Skin epidermis (tissue), 12 donors: ENCODE results near the gene LRRC36.

Source experiments
- H3K27ac ChIP-seq, 21 experiments: fragments of 200-600 bp; sonication (generic) in 11 of 21; one replicate each; pipeline ENCODE4 v1.5.0; 2020; ENCODE audit warnings: mild to moderate bottlenecking in 3 of 21, inconsistent platforms in 2 of 21, moderate library complexity in 2 of 21
- H3K4me3 ChIP-seq, 7 experiments: fragments of 200-600 bp; sonication (generic) in 2 of 7; one replicate each; pipeline ENCODE4 v1.5.0; 2020; ENCODE audit warnings: inconsistent platforms in 2 of 7, mild to moderate bottlenecking in 2 of 7, moderate library complexity in 1 of 7

LRRC36 gene

DNA sequence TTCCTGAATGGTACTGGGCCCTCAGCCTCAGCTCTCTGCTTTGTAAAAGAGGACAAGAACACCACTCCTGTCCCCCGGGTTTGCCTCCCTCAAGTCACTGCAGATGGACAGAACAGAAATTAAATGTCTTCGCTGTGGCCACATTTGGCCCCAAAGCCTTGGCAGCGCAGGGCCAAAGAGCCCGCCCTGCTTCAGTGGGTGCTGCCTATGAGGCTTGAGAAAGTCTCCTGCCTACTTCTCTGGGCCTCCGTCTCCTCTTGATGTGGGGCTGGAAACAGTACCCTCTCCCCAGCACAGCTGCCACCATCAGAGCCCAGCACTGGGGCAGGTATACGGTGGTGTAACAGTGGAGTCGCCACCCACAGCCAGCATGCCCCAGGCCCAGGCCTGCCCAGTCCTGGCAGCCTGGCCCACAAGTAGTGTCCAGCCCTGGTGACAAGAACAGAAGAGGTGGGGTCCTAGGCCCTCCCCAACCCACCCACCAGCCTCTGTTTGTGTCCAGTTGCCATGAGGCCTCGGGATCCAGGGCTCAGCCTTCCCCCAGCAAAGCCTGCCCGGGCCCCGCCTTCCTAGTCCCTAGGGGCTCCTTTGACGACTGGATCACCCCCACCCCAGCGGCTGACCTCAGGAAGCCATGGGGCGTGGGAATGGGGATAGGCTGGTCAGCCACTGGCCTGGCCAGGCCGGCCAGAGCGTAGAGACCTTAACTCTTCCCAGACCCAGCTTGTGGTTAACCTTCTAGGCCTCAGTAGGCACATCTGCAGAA is 70.6 kb downstream of the LRRC36 start:
- H3K4me3 ChIP-seq = no peak overlapping the region
- H3K27ac ChIP-seq = peak overlapping the region; percentile 2 to 89 (median 76)

DNA sequence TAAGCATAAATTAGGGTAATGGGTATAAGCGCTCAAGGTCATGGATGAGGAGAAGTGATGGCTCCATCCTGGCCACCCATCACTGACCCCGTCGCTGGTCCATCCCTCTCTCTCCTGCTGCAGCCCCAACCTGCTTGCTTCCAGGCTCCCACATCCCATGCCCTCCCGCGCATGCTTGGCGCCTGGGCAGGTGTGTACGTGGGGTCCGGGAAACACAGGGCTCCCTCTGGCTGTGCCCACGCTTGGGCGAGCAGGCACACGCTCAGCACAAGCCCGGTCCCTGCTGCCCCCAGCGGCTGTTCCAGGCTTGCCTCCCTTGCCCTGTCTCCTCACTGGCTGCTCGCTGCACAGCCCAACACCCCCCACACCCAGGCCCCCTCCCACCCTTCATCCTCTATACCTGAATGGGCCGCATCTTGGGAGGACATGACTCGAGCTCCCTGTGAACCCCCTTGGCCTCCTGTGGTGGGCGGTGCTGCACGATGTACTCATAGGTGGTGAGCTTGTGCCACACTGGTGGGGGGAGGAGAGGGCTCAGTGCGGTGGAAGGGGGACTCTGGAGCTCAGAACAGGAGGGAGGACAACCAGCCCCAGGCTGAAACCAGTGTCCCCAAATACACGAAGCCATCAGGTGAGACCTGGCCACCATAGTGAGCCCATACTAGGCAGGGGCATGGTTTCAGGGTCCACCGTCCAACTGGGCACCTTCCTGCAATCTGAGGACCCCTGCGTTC is 71.4 kb downstream of the LRRC36 start:
- H3K27ac ChIP-seq = peak overlapping the region in 15 of 21 experiments; percentile 15 to 89 (median 82)
- no peak overlapping the region for H3K4me3 ChIP-seq

DNA sequence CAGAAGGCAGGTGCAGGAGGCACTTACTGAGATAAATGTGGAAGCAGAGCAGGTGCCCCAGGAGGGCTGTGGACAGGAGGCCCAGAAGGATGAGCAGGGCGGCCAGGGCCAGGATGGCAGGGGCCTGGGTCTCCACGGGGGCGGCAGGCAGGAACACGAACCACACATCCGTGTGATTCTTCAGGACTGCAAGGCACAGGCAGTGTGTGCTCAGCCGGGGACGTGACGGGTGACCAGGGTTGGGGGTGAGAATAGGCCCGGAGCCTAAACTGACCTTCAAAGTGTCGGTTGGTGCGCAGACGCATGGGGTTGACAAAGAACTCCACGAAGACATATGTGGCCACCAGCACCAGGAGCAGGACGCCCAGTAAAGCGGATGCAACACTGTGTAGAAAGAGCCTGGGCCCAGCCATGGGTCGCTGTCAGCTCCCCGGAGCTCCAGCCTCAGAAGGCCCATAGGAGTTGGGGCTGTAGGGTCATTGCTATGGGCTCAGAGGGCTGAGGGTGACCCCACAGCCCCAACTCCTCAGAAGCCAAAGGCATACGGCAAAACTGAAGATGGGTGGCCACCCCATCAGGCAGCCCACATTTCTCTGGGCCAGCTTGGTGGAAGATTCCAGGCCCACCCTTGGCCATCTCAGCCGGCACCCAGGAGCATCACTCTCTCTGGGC is 72.1 kb downstream of the LRRC36 start:
- Histone ChIP-seq H3K27ac (peak overlapping the region in 8 of 21 experiments; percentile 15 to 88 (median 52)), H3K4me3 (no peak overlapping the region)

DNA sequence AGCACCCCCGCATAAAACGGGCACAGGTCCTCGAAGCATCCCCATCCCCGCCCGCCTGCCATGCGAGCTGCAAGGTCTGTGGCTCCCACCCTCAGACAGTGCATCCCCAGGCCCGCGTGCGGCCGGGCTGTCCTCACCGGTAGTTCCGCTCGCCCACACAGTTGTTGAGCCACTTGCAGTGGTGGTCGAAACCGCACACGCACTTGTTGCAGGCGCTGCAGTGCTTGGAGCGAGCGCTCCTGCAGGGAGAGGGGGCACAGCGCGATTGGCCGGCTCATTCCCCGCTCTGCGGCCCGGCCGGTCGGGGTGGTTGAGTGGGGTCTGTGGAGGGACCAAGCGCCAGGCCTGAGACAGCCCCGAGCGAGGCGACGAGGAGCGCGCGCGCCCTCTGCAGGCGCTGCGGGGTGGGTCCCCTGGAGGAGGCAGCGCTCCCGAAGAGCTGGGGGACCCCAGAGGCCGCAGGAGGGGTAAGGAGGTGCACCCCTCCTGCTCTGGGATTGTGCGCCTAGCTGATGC is 72.7 kb downstream of the LRRC36 start:
- Histone ChIP-seq H3K4me3 (no peak overlapping the region), H3K27ac (peak overlapping the region in 1 of 21 experiments; percentile 22)

DNA sequence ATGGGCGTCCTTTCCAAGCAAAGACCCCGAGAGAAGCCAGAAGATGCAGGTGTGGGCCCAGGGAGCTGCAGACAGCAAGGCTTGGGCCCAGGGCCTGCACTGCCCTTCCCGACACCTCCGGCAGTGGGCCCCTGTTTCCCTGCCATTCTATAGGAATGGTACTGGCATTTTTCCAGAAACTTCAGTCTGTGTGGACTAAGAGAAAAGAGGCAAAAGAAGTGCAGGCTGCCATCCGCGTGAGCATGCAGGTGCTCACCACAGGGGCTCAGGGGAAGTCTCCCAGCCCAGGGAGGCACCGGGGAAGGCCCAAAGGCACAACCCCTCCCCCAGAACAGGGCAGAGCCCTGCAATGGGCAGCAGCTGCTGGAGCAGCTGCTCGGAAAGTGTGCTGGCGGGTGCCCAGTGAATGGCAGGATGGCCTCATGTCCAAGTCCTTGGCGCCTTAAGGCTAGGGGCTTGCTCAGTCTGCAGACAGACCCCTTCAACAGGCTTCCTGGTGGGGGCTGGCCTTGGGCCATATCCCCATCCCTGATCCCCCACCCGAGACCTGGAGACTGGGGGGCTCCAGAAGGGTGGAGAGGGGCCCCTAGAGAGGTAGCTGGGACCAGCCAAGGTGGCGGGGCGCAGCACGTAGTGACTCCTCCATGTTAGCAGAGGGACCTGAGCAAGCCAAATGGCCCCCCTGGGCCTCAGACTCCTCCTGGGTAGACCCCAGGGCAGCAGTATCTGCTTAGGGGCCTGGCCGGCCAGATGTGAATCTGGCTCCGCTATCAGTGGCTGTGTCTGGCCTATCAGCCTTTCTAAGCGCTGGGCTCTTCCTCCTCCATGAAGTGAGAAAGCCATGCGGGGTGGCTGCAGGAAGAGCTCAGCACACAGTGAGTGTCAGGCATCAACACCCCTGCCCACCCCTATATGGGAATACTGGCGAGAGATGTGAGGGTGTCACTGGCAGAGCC is 73.4 kb downstream of the LRRC36 start:
- no peak overlapping the region for H3K4me3 ChIP-seq

DNA sequence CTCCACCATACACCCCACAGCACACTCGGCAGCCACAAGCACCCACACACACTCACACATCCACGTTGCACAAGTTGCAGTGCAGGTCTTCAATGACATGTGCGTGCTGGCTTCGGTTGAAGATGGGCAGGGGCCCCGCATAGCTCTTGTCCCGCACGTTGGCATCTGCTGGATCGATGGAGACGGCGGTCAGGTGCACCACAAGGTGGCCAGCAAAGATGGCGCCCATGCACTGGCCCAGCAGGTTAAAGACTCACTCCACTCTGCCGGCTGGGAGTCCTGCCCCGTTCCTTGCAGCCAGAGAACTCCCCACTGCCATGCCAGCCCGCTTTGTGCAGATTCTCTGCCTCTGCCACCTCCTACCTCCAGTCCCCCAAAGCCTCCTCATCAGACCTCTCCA is 74.3 kb downstream of the LRRC36 start:
- Histone ChIP-seq H3K27ac (peak overlapping the region in 2 of 21 experiments; percentile 15 to 22), H3K4me3 (no peak overlapping the region)

More for the DNA sequence above, 73.4 kb downstream of the LRRC36 start:
- peak overlapping the region in 4 of 21 experiments; percentile 16 to 22 (median 22) for H3K27ac ChIP-seq

DNA sequence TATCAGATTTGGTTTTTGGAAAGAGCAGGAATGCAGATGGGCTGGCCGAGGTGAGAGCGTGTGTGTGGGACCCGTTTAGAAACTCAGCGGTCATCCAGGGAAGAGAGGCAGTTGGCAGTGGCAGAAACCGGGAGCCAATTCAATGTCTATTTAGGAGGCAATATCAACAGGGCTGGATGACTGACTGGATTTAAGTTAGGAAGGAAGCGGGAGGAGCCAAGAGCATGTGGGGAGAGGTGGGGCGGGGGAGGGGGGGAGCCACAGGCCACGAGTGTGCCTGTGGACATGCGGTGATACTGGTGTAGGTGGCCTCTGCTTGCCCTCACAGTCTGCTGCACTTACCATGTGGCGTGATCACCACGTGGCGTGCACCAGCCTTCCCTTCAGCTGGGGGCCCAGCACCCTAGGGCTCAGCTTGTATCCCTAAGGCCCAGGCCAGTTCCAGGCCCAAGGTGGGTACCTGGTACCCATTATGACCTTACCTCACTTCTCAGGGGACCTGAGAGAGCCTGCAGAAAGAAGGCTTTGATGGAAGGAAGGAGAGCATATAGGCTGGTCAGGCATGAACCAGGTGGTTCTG is 77.5 kb downstream of the LRRC36 start:
- Histone ChIP-seq H3K27ac (peak overlapping the region in 20 of 21 experiments; percentile 54 to 93 (median 83)), H3K4me3 (no peak overlapping the region)

DNA sequence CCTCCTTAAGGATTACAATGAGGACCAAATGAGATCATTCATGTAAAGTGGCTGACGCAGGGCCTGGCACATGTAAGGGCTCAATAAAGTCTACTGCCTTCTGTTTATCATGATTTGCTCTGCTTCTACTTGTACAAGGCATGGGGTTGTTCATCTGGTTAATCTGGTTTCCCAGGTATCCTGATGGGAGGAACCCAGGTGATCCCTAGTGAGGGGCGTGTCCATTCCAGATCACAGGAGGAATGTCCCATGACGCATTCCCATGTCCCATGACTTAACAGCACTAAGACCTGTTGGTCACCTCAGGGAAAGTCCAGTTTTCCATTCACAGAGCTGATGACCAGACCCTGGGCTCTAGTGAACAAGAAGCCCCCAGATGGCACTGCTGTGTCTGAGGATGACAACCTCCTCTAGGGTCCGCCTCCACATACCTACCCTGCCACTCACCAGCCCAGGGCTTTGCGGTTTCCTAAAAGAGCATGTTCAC is 78.2 kb downstream of the LRRC36 start:
- peak overlapping the region in 20 of 21 experiments; percentile 54 to 93 (median 83) for H3K27ac ChIP-seq
- no peak overlapping the region for H3K4me3 ChIP-seq

DNA sequence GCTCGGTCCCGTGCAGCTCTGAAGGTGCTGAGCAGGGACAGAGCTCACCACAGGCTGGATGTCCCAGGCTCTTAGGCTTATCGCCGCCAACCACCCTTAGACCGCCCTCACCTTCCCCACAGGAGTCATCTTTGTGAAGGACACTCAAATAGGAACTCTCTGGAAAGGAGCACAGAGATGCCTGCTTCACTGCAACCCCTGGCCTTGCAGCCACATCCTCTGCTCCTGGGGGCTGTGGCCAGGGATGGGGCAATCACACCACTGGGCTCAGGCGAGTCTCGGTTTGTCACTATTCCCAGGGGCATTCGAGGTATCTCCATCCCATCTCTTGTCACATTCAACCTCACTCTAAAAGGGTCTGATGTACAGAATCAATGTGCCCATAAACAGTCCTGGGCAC is 78.7 kb downstream of the LRRC36 start:
- Histone ChIP-seq H3K27ac (peak overlapping the region in 20 of 21 experiments; percentile 54 to 93 (median 82)), H3K4me3 (no peak overlapping the region)

DNA sequence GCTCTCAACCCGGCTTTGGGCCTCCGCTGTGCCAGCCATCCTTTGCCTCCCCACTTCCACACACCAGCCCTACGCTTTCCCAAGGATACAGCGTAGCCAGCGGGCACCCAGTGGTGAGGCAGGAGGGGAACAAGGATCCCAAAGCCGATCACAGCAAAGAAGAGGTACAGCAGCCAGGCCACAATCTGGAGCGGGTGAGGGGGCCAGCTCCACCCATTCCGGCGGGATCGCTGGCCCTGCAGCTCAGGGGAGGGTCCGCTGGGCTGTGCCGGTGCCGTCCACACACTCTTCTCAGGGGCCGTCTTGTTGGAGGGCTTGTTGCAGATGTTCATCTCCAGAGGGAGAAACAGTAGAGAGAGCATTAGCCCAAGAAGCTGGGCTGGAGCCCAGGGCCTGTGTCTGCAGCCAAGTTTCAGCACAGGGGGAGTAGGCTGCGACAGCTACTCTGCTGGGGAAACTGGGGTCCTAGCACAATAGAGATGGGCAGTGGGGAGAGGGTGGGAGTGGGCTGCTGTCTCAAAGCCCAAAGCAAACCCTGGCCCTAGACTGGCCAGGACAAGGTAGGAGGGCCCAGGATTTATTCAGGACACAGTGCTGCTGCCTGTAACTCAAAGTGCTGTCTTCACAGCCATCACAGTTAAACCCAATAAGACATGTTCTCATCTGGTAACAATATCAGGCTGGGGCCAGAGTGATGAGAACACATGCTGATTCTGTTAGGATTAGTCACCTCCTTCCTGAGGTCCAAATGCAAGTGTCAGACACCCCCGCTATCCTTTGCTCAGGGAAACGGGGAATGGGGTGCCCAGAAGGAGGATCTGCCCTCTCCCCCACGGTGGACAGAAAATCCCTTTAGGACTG is 79.7 kb downstream of the LRRC36 start:
- Histone ChIP-seq H3K27ac (peak overlapping the region; percentile 29 to 93 (median 82)), H3K4me3 (no peak overlapping the region)

DNA sequence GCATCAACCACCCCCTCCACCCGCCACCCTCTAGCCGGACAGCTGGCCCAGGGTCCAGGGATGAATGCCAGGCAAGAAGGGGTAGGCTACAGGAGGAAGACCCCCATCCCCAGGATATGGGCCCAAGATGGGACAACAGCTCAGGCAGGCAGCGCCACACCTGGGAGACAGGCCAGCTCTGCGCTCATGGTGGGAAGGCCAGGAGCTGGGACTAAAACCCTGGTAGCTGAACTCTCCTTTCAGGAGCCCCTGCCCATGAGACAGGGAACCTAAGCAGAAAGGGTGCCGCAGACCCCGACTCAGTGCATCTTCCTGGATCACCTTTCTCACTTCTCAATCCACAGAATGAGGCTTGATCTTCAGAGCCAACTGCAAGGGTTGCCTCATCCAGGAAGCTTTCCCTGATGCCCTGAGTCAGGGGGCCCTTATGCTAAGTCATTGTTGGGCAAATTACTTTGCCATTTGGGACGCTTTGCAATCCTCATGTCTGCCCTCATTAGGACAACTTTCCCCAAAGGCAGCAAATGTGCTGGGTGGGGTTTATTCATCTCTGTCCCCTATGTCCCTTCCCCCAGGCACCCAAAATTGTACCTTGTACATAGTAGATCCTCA is 80.7 kb downstream of the LRRC36 start:
- Histone ChIP-seq H3K4me3 (no peak overlapping the region), H3K27ac (peak overlapping the region; percentile 29 to 93 (median 82))

DNA sequence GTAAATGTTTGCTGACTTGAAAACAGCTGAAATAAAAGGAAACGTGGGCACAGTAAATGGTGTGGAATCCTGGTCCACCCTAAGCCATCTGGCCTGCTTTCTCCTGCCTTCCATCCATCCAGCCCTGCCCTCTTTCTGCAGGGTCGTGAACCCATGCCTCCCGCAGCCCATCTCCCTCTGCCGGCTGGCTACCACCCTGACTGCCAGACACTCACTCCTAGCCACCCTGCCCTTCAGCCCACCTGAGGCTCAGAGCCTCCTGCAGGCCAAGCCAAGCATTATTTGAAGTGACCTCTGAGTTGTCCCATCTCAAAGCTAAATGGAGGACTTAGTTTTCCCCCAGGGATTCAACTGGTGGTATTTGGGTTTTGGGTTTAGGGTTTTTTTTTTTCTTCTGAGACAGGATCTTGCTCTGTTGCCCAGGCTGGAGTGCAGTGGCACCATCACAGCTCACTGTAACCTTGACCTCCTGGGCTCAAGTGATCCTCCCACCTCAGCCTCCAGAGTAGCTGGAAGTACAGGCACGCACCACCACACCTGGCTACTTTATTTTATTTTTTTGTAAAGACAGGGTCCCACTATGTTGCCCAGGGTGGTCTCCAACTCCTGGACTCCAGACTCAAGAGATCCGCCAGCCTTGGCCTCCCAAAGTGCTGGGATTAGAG is 81.3 kb downstream of the LRRC36 start:
- Histone ChIP-seq H3K4me3 (no peak overlapping the region), H3K27ac (peak overlapping the region in 12 of 21 experiments; percentile 10 to 93 (median 82))

DNA sequence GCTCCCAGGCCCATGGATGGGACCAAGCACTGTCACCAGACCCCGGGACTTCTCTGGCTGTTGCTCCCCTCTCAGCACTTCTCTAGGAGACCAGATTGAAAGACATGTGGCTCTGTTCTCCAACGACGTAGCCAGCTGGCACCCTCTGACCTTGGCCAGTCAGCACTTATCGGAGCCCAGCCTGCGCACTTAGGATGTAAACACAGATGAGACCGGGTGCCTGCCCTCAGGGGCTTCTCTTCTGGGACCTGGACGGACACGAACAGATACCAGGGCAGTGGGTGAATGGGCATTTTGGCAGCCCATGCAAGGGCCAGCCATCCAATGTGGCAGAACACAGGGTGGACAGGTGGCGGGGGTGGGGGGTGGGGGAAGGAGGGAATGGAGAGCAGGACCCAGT is 83.0 kb downstream of the LRRC36 start:
- Histone ChIP-seq H3K27ac (peak overlapping the region in 15 of 21 experiments; percentile 2 to 76 (median 42)), H3K4me3 (no peak overlapping the region)

DNA sequence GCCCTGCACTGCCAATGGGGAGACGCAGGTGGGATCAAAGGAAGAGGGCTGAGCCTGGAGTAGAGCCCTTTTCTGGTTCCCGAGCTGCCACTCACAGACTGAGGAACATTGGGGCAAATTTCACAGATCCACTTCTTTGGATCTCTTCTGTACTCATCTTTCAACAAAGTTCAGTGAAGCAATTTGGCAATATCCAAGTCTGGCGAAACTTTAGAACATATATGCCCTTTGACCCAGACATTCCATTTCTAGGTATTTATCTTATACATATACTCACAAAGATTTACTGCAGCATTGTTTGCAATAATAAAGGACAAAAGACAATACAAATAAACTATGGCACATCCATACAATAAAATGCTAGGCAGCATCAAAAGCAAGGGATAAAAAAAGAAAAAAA is 84.7 kb downstream of the LRRC36 start:
- Histone ChIP-seq H3K4me3 (no peak overlapping the region), H3K27ac (no peak overlapping the region)

DNA sequence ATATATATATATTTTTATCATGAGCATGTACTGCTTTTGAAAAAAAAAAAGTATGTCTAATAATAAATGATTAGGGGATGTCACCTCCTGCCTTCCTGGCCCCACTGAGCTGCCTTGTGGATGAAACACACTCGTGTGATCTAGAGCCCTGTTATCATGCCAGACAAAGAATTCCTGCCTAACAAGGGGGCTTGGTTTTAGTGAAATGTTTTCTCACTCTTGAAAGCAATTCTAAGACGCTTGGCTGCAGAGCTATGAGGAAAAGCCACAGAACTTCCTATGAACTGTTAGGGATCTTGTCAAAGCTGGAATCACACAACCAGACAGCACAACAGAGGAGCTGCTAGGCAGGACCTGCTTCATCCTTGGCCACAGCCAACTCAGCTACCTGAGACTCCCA is 85.7 kb downstream of the LRRC36 start:
- peak overlapping the region in 2 of 21 experiments; percentile 3 to 42 for H3K27ac ChIP-seq

More for the DNA sequence above, 85.7 kb downstream of the LRRC36 start:
- H3K4me3 ChIP-seq = no peak overlapping the region
